Neural progenitor cell (in vitro differentiated cells): Measurements from ENCODE around the gene MBTPS1.

ENCODE experiments used
- EZH2 ChIP-seq: fragments of 200-600 bp; sonication (generic); IDR thresholded peaks from 2 replicates; pipeline ENCODE4 v1.6.1; 2017; ENCODE audit warnings: antibody characterized with exemption, mild to moderate bottlenecking, moderate library complexity
- EZH2phosphoT487 ChIP-seq: fragments of 200-600 bp; sonication (generic); IDR thresholded peaks from 2 replicates; pipeline ENCODE4 v1.6.1; 2017; ENCODE audit warnings: antibody characterized with exemption
- TF ChIP-seq, protein P1 (sequence below): fragments of 200-600 bp; sonication (generic); IDR thresholded peaks from 2 replicates; pipeline ENCODE4 v1.5.1; 2017; ENCODE audit warnings: antibody characterized with exemption, mild to moderate bottlenecking

DNA sequence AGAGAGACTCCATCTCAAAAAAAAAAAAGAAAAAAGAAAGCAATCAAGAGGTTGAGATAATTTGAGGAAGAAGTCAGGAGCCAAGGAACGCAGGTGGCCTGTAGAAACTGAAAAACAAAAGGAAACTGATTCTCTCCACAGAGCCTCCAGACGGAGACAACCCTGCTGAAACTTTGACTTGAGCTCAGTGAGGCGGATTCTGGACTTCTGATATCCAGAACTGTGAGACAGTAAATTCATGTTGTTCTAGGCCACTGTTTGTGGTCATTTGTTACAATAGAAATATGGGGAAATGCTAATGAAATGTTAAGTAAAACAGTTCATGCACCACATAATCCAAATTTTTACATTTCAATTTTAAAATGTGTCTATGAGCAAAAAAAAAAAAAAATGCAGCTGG, 5.2 kb downstream of the MBTPS1 start:
- TF ChIP-seq, protein P1, sequence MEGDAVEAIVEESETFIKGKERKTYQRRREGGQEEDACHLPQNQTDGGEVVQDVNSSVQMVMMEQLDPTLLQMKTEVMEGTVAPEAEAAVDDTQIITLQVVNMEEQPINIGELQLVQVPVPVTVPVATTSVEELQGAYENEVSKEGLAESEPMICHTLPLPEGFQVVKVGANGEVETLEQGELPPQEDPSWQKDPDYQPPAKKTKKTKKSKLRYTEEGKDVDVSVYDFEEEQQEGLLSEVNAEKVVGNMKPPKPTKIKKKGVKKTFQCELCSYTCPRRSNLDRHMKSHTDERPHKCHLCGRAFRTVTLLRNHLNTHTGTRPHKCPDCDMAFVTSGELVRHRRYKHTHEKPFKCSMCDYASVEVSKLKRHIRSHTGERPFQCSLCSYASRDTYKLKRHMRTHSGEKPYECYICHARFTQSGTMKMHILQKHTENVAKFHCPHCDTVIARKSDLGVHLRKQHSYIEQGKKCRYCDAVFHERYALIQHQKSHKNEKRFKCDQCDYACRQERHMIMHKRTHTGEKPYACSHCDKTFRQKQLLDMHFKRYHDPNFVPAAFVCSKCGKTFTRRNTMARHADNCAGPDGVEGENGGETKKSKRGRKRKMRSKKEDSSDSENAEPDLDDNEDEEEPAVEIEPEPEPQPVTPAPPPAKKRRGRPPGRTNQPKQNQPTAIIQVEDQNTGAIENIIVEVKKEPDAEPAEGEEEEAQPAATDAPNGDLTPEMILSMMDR, result no peak
- TF ChIP-seq EZH2 (no peak), EZH2phosphoT487 (no peak)
